ENCODE data around the gene FOXO6. TPM values are rescaled to one million over a fixed set of nuclear protein-coding genes. Genes with fewer than 3 reads are reported as not detected.
A peak's percentile ranks its signal among the peaks of the same experiment; 100 is the strongest.

FOXO6 gene
- total RNA-seq, 1 experiment from 2014 or later = 6.1 TPM

DNA sequence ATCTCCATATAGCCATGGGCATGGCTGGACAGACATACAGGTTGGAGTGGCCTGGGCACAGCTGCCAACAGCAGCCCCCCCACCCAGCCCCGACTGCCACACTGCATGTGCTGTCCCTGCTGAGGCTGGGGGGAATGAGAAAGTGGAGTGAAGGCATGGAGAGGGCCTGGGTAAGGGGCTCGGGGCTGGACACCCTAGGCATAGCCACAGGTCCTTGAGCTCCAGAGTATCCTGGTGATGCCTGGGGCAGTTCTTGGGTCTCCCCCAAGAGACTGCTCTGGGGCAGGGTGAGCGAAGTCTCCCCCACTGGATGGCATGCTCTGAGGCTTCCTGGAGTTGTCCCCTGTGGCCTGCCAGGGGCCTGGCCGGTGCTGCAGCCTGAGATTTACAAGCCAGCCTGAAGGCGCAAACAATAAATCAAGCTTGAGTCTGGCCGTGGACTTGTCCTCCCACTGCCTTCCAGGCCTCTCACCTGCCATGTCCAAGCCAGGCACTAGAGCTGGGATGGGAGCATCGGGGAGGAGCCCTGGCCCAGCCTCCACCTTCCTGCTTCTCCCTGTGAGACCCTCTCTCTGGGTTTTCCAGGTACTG, 53.6 kb downstream of the FOXO6 start:
- ChIA-PET POLR2A (ENCODE audit: low non-redundant PET) (no interaction called here), CTCF (no interaction called here)
- Histone ChIP-seq H3K9me3 (ENCODE audit: low read depth, low read length, poor library complexity, severe bottlenecking) (no peaks in the 10 kb centered on the region), H3K27ac (ENCODE audit: low read depth, low read length, poor library complexity, severe bottlenecking) (no peak overlapping the region), H3K4me3 (ENCODE audit: low read depth, low read length, poor library complexity, severe bottlenecking) (no peak overlapping the region), H3K4me1 (ENCODE audit: insufficient read depth, low read length, poor library complexity, severe bottlenecking) (no peaks in the 10 kb centered on the region), H3K36me3 (ENCODE audit: insufficient read depth, low read length, poor library complexity, severe bottlenecking) (no peaks in the 10 kb centered on the region), H3K27me3 (replicated peaks; ENCODE audit: insufficient read depth, low read depth, low read length, poor library complexity) (no peaks in the 10 kb centered on the region)
- no peak for DNase-seq (ENCODE audit: low spot score)
- no peak for TF ChIP-seq EZH2 (IDR thresholded peaks at IDR 0.05; ENCODE audit: borderline replicate concordance, low read depth, low read length, poor library complexity, severe bottlenecking)
- intact Hi-C loops (cut with micrococcal nuclease; ENCODE audit: unreplicated experiment) = loop anchor here (5.0 kb wide), 1 partner anchor 53 kb away; the partner anchor contains the start of gene FOXO6
- BruUV-seq (replicated peaks) = no TSS peak

- BruUV-seq (replicated peaks) = no TSS peak
- TF ChIP-seq, protein P1, sequence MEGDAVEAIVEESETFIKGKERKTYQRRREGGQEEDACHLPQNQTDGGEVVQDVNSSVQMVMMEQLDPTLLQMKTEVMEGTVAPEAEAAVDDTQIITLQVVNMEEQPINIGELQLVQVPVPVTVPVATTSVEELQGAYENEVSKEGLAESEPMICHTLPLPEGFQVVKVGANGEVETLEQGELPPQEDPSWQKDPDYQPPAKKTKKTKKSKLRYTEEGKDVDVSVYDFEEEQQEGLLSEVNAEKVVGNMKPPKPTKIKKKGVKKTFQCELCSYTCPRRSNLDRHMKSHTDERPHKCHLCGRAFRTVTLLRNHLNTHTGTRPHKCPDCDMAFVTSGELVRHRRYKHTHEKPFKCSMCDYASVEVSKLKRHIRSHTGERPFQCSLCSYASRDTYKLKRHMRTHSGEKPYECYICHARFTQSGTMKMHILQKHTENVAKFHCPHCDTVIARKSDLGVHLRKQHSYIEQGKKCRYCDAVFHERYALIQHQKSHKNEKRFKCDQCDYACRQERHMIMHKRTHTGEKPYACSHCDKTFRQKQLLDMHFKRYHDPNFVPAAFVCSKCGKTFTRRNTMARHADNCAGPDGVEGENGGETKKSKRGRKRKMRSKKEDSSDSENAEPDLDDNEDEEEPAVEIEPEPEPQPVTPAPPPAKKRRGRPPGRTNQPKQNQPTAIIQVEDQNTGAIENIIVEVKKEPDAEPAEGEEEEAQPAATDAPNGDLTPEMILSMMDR (conservative IDR thresholded peaks at IDR 0.05; ENCODE audit: low read depth, low read length) = no peak
- TF ChIP-seq EZH2 (IDR thresholded peaks at IDR 0.05; ENCODE audit: borderline replicate concordance, low read depth, low read length, poor library complexity, severe bottlenecking) = no peak
- H3K36me3 ChIP-seq (ENCODE audit: insufficient read depth, low read length, poor library complexity, severe bottlenecking) = no peaks in the 10 kb centered on the region
- no peak overlapping the region for H3K4me3 ChIP-seq (ENCODE audit: low read depth, low read length, poor library complexity, severe bottlenecking)
- no peaks in the 10 kb centered on the region for H3K27me3 ChIP-seq (replicated peaks; ENCODE audit: insufficient read depth, low read depth, low read length, poor library complexity)
- POLR2A ChIA-PET (ENCODE audit: low non-redundant PET) = no interaction called here
- H3K4me1 ChIP-seq (ENCODE audit: insufficient read depth, low read length, poor library complexity, severe bottlenecking) = no peaks in the 10 kb centered on the region
- intact Hi-C loops (cut with micrococcal nuclease; ENCODE audit: unreplicated experiment) = loop anchor here (2.0 to 5.0 kb wide), 4 partner anchors 54 to 147 kb away; partner anchors contain the start of gene FOXO6
- no peak for DNase-seq (ENCODE audit: low spot score)
- CTCF ChIA-PET = interaction anchor here (0.6 to 1.2 kb wide), 2 partner anchors 19 to 133 kb away, joined by 5 to 7 read pairs; no protein-coding TSS in a partner anchor
- no peak overlapping the region for H3K27ac ChIP-seq (ENCODE audit: low read depth, low read length, poor library complexity, severe bottlenecking)
- no peaks in the 10 kb centered on the region for H3K9me3 ChIP-seq (ENCODE audit: low read depth, low read length, poor library complexity, severe bottlenecking)
Observed at GRCh38 chr1:41416081-41416480, 54.8 kb downstream of the FOXO6 start.

GRCh38 chr1:41416552-41417334, 55.5 kb downstream of the FOXO6 start:
- POLR2A ChIA-PET (ENCODE audit: low non-redundant PET) = no interaction called here
- H3K4me1 ChIP-seq (ENCODE audit: insufficient read depth, low read length, poor library complexity, severe bottlenecking) = no peaks in the 10 kb centered on the region
- BruUV-seq (replicated peaks) = no TSS peak
- no peak overlapping the region for H3K4me3 ChIP-seq (ENCODE audit: low read depth, low read length, poor library complexity, severe bottlenecking)
- intact Hi-C loops (cut with micrococcal nuclease; ENCODE audit: unreplicated experiment) = loop anchor here (2.0 to 5.0 kb wide), 4 partner anchors 54 to 148 kb away; partner anchors contain the start of gene FOXO6
- no peaks in the 10 kb centered on the region for H3K9me3 ChIP-seq (ENCODE audit: low read depth, low read length, poor library complexity, severe bottlenecking)
- H3K27me3 ChIP-seq (replicated peaks; ENCODE audit: insufficient read depth, low read depth, low read length, poor library complexity) = no peaks in the 10 kb centered on the region
- peak; percentile 75 for DNase-seq (ENCODE audit: low spot score)
- H3K27ac ChIP-seq (ENCODE audit: low read depth, low read length, poor library complexity, severe bottlenecking) = no peak overlapping the region
- no peak for TF ChIP-seq EZH2 (IDR thresholded peaks at IDR 0.05; ENCODE audit: borderline replicate concordance, low read depth, low read length, poor library complexity, severe bottlenecking)
- TF ChIP-seq, protein P1 (conservative IDR thresholded peaks at IDR 0.05; ENCODE audit: low read depth, low read length) = peak; percentile 89
- H3K36me3 ChIP-seq (ENCODE audit: insufficient read depth, low read length, poor library complexity, severe bottlenecking) = no peaks in the 10 kb centered on the region
- CTCF ChIA-PET = interaction anchor here (1.2 to 1.5 kb wide), 2 partner anchors 134 kb away, joined by 4 to 7 read pairs; no protein-coding TSS in a partner anchor
